ENCODE measurements around the gene ATP1A4. TPM values are rescaled to one million over a fixed set of nuclear protein-coding genes. Genes with fewer than 3 reads are reported as not detected.
A peak's percentile ranks its signal among the peaks of the same experiment; 100 is the strongest.

The ATP1A4 gene
- total RNA-seq, 1 donor, result not detected

- DNase-seq (ENCODE audit: low read depth), result peak; percentile 7
- H3K4me3 ChIP-seq (ENCODE audit: low read depth, low read length), result no peak overlapping the region
- peak; percentile 10 for TF ChIP-seq CTCF (IDR thresholded peaks at IDR 0.05; ENCODE audit: insufficient read depth, low read length)
These were observed 12.2 kb downstream of the ATP1A4 start for GRCh38 chr1:160163615-160164014.

- no peak for TF ChIP-seq CTCF (IDR thresholded peaks at IDR 0.05; ENCODE audit: insufficient read depth, low read length)
- H3K4me3 ChIP-seq (ENCODE audit: low read depth, low read length), result no peak overlapping the region
- no peak for DNase-seq (ENCODE audit: low read depth)
These were observed 12.7 kb downstream of the ATP1A4 start for GRCh38 chr1:160164121-160164520.

GRCh38 chr1:160166166-160166868 lies 14.9 kb downstream of the ATP1A4 start:
- TF ChIP-seq CTCF (IDR thresholded peaks at IDR 0.05; ENCODE audit: insufficient read depth, low read length), result no peak
- no peak overlapping the region for H3K4me3 ChIP-seq (ENCODE audit: low read depth, low read length)
- no peak for DNase-seq (ENCODE audit: low read depth)

- no peak for TF ChIP-seq CTCF (IDR thresholded peaks at IDR 0.05; ENCODE audit: insufficient read depth, low read length)
These were observed 15.7 kb downstream of the ATP1A4 start for GRCh38 chr1:160167056-160167455.

GRCh38 chr1:160167580-160167979 lies 16.2 kb downstream of the ATP1A4 start:
- no peak overlapping the region for H3K4me3 ChIP-seq (ENCODE audit: low read depth, low read length)
- no peak for DNase-seq (ENCODE audit: low read depth)
- no peak for TF ChIP-seq CTCF (IDR thresholded peaks at IDR 0.05; ENCODE audit: insufficient read depth, low read length)

More at GRCh38 chr1:160167056-160167455, 15.7 kb downstream of the ATP1A4 start:
- DNase-seq (ENCODE audit: low read depth), result no peak
- H3K4me3 ChIP-seq (ENCODE audit: low read depth, low read length), result no peak overlapping the region

GRCh38 chr1:160168016-160168415 lies 16.6 kb downstream of the ATP1A4 start:
- TF ChIP-seq CTCF (IDR thresholded peaks at IDR 0.05; ENCODE audit: insufficient read depth, low read length), result no peak
- H3K4me3 ChIP-seq (ENCODE audit: low read depth, low read length), result no peak overlapping the region
- no peak for DNase-seq (ENCODE audit: low read depth)

Data from fibroblast of the aortic adventitia (primary cell).